OCI-LY1 (cell line): ENCODE data around the gene OR52A5.

ENCODE experiments used
- CTCF ChIP-seq: fragments of 200-600 bp; sonication (generic), shearing (Covaris generic); IDR thresholded peaks from 2 replicates; pipeline ENCODE4 v1.5.1; 2017; ENCODE audit warnings: mild to moderate bottlenecking, antibody characterized with exemption, low read length, moderate library complexity, mixed read lengths
- EZH2 ChIP-seq: fragments of 200-600 bp; sonication (generic), shearing (Covaris generic); IDR thresholded peaks from 2 replicates; pipeline ENCODE4 v1.8.0; 2017; ENCODE audit warnings: borderline replicate concordance, mixed run types, mild to moderate bottlenecking, antibody characterized with exemption, low read length, moderate library complexity, mixed read lengths

GRCh38 chr11:5102246-5102645 lies 35.9 kb downstream of the OR52A5 start:
- TF ChIP-seq CTCF (no peak), EZH2 (no peak)
